NCI-H526 treated with DMSO at 0.1 percent for 48 hours (cell line): ENCODE results near the gene MMP21.

Experiments used
- DNase-seq: peaks from one replicate; lab custom pipeline; 2025; lab: John Stamatoyannopoulos, UW

The MMP21 gene

DNA sequence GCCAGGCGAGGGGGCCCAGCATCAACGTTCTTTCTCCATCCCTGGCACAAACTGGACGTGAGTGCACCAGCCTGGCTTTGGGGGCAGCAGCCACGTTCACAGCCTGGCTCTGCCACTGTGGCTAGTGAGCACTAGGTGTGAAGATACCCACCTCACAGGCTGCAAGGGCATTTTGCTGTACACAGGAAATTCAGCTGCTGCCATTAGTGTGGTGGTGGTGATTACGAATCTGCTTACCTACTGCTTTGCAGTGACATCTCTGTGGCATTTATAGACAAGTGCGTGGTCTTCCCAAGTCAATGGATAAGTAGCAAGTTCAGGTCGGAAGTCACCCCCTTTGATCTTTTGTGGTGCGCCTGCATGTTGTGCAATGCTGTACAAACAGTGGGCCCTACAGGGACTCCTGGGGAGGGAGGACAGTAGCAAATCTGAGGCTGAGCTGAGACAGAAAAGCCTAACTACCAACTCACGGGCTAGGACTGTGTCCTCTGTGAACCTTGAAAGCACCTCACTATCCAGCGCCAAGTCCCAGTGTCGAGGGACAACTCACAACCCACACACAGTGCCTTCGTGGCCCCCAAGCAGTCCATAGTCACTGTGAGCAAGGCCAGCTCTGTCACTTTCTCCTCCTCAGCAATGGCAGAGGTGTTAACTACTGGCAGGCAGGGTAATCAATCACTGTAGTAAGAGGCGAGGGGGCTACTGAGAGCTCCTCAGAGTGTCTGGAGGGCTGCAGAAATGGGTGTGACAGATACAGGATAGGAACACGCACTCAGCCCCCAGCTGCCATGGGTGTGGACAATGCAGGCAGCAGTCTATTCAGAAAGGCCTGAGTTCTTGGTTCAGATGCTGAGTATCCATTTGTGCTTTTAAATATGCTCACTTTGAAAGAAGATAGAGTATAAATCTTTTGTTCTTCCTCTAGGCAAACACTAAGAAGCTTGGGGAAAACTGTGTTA lies 17.0 kb upstream of the MMP21 start:
- DNase-seq: no peak

- DNase-seq: no peak
Observed at GRCh38 chr10:125788156-125789034, 12.8 kb upstream of the MMP21 start.

DNA sequence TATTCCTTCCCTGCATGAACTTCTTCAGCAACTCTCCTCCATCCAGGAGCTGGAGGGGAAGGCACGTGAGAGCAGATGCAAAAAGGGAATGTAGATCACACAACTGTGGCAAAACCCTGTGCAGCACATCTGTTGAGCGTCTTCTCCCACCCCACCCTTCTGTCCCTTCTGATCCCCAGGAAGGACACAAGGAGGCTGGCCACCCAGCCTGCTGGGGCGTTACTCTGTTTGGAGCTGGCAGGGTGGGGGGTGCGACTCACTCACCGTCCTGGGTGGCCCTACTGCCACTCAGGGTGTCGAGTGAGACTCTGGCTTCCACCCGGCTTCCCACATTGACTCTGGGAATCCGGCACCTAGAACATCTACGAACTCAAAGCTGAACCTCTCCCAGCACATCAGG lies 10.2 kb upstream of the MMP21 start:
- no peak for DNase-seq

- DNase-seq: no peak
Observed at GRCh38 chr10:125783957-125784356, 8.3 kb upstream of the MMP21 start.

GRCh38 chr10:125783408-125783807 lies 7.8 kb upstream of the MMP21 start:
- no peak for DNase-seq

- no peak for DNase-seq
Observed at GRCh38 chr10:125782616-125783015, 7.0 kb upstream of the MMP21 start.

DNA sequence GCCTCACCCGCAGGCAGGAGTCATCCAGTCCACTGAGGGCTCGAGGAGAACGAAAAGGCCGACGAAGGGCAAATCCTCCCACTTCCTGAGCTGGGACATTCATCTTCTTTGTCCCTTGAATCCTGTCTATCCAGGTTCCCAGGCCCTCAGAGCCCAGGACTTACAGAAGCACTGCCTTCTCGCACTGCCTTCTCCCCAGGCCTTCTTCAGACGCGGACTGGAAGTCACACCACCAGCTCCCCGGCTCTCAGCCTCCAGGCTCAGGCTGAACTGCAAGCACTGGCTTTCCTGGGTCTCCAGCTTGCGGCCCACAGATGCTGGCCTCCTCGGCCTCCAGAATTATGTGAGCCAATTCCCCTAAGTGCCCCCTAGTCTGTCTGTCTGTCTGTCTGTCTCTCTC lies 6.4 kb upstream of the MMP21 start:
- no peak for DNase-seq

- no peak for DNase-seq
Observed at GRCh38 chr10:125781374-125781773, 5.8 kb upstream of the MMP21 start.

- no peak for DNase-seq
Observed at GRCh38 chr10:125779403-125780327, 4.0 kb upstream of the MMP21 start.

DNA sequence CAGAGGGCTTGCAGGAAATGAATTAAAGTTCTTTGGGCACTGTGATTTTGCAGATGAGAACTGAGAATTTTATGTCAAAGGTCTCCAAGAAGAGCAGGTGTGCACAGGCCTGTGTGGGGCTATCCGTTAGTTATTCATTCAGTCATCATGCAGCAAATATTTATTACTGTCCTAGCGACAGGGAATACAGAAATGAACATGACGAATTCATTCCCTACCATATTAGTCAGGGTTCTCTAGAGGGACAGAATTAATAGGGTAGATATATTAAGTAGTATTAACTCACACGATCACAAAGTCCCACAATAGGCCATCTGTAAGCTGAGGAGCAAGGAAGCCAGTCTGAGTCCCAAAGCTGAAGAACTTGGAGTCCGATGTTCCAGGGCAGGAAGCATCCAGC lies 2.9 kb upstream of the MMP21 start:
- no peak for DNase-seq

DNA sequence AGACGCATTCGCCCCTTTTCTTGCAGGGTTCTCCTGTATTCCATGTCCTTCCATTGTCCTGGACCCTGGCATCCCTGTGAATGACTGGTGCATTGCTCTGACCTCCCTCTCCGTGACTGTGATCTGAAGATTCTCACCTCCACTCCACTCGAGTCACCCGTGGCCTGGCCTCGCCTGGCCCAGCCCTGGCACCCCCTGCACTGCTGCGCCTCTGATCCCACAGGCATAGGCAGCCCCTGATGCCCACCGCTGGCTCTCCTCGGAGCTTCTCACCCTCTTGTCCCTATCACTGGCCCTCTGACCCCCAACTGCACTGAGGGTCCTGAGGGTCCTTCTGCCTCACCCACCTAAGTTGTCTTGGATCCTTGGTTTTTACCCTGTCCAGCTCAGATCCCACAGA lies 2.2 kb upstream of the MMP21 start:
- no peak for DNase-seq

GRCh38 chr10:125774581-125775191 lies 935 bp downstream of the MMP21 start:
- no peak for DNase-seq

DNA sequence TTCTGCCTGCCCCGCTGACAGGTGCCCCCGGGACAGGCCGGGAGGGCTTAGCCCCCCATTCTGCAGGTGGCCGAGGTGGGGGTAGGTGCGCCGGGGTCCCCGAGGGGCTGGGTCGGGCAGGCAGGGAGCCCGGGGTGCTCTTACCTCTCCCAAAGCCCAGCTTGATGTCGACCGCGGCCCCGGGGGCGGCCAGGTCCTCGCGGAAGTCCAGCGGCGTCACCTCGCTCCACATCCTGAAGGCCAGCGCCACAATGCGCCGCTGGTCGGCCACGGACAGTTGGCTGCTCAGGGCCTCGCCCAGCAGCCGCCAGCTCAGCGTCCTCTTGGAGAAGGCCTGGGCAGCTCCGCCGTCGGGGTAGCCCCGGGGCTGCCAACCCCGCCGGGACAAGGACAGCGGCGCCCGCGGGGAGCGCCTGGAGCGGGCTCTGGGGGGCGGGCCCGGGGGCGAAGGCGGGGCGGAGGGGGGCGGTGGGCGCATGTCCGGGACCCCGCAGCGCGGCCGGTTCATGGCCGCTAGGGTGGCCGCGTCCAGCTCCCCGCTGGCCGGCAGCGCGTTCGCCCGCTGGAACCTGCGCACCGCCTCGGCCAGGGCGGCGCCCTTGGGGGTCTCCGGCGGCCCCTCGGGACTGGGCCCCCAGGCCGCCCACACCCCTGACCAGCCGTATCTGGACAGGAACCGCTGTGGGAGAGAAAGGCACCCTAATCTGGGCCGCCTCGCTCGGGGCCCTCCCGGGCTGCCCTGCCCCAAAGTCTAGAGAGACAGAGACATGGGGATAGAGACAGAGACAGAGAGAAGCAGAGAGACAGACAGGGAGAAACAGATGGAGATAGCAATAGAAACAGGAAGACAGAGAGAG lies 1.7 kb downstream of the MMP21 start:
- no peak for DNase-seq

DNA sequence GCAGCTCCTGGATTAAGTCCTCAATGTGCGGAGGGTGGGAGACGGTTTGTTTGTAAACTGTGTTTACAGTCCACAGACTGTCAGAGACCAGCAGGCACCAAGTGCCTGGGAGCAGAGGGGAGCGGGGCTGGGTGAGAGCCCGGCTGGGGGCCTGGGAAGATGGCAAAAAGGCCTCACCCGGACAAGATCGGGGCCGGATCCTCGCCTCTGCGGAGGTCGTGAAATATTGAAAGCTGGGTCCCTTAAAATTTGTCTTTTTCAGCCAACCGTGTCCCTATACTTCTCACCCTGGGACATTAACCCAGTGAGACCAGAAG lies 2.8 kb downstream of the MMP21 start:
- no peak for DNase-seq

DNA sequence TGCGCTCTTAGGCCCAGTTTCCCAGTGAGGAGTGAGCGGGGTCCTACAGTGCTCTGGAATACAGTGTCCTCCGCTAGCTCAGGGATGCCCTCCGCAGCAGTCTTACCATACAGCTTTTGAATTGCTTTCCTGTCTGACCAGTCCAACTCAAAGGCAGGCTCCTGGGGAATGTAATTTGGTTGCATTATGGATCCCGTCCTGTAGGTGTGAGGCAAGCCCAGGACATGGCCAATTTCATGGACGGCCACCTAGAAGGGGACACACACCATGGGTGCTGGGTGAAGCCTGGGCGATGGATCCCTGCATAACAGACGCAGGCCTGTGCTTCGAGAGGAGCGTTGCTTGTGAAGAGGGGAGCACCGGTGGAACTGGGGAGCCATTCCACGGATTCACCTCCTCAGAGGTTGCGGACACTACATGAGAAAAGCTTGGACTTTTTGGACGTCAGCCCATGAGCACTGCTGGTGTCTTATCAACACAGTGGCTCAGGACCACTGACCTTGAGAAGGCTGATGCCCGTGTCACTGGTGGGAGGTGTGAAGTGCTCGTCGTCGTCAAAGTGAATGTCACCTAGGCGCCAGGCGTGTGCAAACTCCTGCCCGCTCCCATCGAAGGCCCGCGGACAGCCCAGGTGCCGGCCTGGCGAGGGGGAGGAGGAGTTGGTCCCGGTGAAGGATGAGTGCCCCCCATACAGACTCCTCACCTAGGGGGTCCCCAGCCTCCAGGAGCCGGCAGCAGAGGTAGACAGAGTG lies 3.3 kb downstream of the MMP21 start:
- no peak for DNase-seq

DNA sequence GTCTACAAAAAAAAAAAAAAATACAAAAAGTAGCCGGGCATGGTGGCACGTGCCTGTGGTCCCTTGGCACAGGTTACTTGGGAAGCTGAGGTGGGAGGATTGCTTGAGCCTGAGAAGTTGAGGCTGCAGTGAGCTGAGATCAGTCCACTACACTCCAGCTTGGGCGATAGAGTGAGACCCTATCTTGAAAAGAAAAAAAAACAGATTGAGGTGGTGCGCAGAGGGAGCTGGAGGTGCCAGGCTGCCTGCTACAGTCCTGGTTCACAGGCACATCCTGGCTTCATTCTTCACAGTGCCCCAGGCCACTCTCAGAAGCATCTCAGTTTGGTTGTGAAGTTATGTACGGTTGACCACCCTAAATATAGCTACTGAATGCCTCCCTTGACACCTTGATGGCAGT lies 4.8 kb downstream of the MMP21 start:
- DNase-seq: no peak

DNA sequence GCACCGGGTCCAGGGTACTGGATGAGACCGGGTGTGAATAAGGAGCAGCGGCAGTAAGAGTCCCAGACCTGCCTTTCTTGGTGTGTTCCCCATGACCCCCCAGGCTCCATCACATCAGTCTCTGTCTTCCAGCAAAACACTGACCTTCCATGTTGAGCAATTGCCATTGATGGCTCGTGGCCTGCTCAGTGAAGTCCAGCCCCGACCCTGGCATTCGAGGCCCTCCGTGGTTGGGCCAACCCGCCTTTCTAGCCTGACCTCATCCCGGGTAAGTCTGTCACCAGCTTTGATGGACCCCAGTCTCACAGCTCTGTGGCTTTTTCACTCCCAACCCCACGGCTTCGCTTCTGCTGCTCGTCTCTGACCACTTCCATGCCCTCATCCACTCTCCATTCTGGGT lies 6.4 kb downstream of the MMP21 start:
- no peak for DNase-seq

- DNase-seq: no peak
Observed at GRCh38 chr10:125768219-125768855, 7.3 kb downstream of the MMP21 start.

DNA sequence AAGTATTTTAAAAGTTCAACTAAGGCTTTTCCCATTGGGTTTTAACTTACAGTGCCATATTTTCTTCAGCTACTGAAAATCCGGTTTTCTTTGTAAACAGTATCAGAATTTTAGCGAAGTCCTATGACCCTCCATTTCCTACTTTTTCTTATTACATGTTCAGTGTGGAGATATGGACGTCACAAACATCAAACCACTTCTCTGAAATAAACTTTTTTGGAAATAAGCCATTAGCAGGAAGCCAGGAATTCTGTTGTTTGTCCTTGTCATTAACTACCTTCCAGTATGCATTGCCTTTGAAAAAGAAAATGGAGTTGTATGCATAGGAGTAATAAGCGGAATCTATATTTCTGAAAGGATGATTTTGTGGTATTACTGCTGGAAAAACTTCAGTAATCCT lies 9.1 kb downstream of the MMP21 start:
- no peak for DNase-seq
